SU-DHL-6 (cell line): ENCODE data around the gene LGR4.

Experiments
- H2AFZ ChIP-seq: fragments of 200-600 bp; sonication (generic); 2 replicates; pipeline ENCODE4 v1.6.1; 2014; ENCODE audit warnings: low read depth, mild to moderate bottlenecking, moderate library complexity, mixed read lengths, antibody characterized with exemption, low read length; ENCODE audit not compliant: severe bottlenecking
- H3F3A ChIP-seq: fragments of 200-600 bp; shearing (Covaris generic); 2 replicates; pipeline ENCODE4 v1.6.0; 2016; ENCODE audit warnings: antibody characterized with exemption, mild to moderate bottlenecking; ENCODE audit not compliant: insufficient read depth
- H3K27ac ChIP-seq: fragments of 200-600 bp; sonication (generic); 2 replicates; pipeline ENCODE4 v1.5.1; 2016; ENCODE audit warnings: low read depth, mild to moderate bottlenecking, low read length, moderate library complexity, mixed read lengths
- H3K27me3 ChIP-seq: fragments of 200-600 bp; sonication (generic), shearing (Covaris generic); 2 replicates; pipeline ENCODE4 v1.6.0; 2014; ENCODE audit warnings: mild to moderate bottlenecking, low read length
- H3K36me3 ChIP-seq: fragments of 200-600 bp; sonication (generic); 2 replicates; pipeline ENCODE4 v1.6.1; 2014; ENCODE audit warnings: mild to moderate bottlenecking, low read length, mixed read lengths
- H3K4me2 ChIP-seq: fragments of 300-600, 200-600 bp; shearing (Covaris generic), sonication (generic); 2 replicates; pipeline ENCODE4 v1.6.0; 2014; ENCODE audit warnings: low read length, low read depth, mild to moderate bottlenecking; ENCODE audit not compliant: poor library complexity, severe bottlenecking
- H3K4me3 ChIP-seq: fragments of 200-600 bp; sonication (generic); 2 replicates; pipeline ENCODE4 v1.5.1; 2014; ENCODE audit warnings: antibody characterized with exemption, low read length, mild to moderate bottlenecking, mixed read lengths; ENCODE audit not compliant: insufficient read depth, poor library complexity, severe bottlenecking
- H3K79me2 ChIP-seq: fragments of 200-600 bp; sonication (generic); 2 replicates; pipeline ENCODE4 v1.6.1; 2014; ENCODE audit warnings: mild to moderate bottlenecking, low read length, moderate library complexity; ENCODE audit not compliant: insufficient read depth
- H3K9ac ChIP-seq: fragments of 200-600 bp; sonication (generic); 2 replicates; pipeline ENCODE4 v1.7.0; 2014; ENCODE audit warnings: mild to moderate bottlenecking, low read length
- H3K9me2 ChIP-seq: fragments of 200-600 bp; sonication (generic); replicated peaks from 2 replicates; pipeline ENCODE4 v1.6.1; 2014; ENCODE audit warnings: low read length; ENCODE audit not compliant: insufficient read depth
- H3K9me3 ChIP-seq: fragments of 200-600 bp; sonication (generic); 2 replicates; pipeline ENCODE4 v1.6.1; 2014; ENCODE audit warnings: low read length, mixed read lengths; ENCODE audit not compliant: insufficient read depth
- H4K20me1 ChIP-seq: fragments of 200-600 bp; sonication (generic); 2 replicates; pipeline ENCODE4 v1.6.1; 2014; ENCODE audit warnings: low read depth, mild to moderate bottlenecking, antibody characterized with exemption, low read length, moderate library complexity, mixed read lengths
- CTCF ChIP-seq: fragments of 200-600 bp; sonication (generic); IDR thresholded peaks from one replicate; pipeline ENCODE4 v1.5.1; 2017; ENCODE audit warnings: antibody characterized with exemption, mild to moderate bottlenecking, low read length, moderate library complexity; ENCODE audit not compliant: insufficient read depth, poor library complexity, severe bottlenecking
- EZH2phosphoT487 ChIP-seq: fragments of 200-600 bp; sonication (generic), shearing (Covaris generic); conservative IDR thresholded peaks from 2 replicates; pipeline ENCODE4 v1.6.1; 2018; ENCODE audit warnings: mild to moderate bottlenecking, antibody characterized with exemption, low read length, moderate library complexity, mixed read lengths

The LGR4 gene

GRCh38 chr11:27487706-27488105 is 15.1 kb upstream of the LGR4 start:
- no peak overlapping the region for H3K27ac ChIP-seq
- H4K20me1 ChIP-seq, result no peaks in the 10 kb centered on the region
- H3K79me2 ChIP-seq, result no peaks in the 10 kb centered on the region
- H3K4me3 ChIP-seq, result no peak overlapping the region
- no peaks in the 10 kb centered on the region for H3K27me3 ChIP-seq
- H3K36me3 ChIP-seq, result no peaks in the 10 kb centered on the region
- no peak overlapping the region for H3K4me2 ChIP-seq
- H3F3A ChIP-seq, result no peaks in the 10 kb centered on the region
- H2AFZ ChIP-seq, result no peak overlapping the region
- no peaks in the 10 kb centered on the region for H3K9me2 ChIP-seq
- H3K9me3 ChIP-seq, result no peaks in the 10 kb centered on the region
- TF ChIP-seq CTCF, result no peak
- no peak for TF ChIP-seq EZH2phosphoT487
- H3K9ac ChIP-seq, result no peak overlapping the region

DNA sequence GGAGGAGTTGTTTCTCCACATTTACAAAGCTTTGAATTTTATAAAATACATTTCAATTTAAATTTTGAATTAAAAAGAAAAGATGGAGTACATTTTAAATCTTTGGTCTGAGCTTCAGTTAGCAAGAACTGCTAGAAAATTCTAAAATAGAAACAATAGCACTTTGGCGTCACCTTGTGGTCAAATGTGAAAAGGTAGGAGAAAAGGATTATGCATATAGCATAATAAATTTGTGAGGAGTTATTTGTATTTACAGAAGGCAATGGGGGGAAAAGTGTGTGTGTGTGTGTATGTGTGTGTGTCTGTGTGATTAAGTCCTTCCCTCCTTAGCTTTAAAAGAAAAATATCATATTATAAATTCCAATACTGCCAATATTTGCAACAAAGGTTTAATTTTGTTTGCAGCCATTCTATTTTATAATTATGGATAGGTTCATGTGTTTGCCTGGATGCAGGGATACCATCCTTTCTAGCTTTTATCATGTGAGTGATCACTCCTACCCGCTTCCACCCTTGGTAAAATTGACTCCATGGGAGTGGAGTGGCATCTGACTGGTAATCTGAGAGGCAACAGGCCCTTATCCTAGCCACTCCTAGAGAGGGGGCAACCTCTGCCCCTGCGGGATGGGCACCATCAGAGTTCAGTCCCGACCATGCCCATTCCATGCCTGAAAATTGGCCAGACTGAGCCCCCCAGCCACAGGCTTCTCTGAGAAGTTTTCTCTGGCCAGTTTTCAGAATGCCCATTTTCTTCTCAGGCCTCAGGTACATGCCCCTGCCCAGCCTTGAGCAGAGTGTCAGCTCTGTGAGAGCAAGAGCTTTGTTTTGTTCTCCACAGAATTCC is 13.6 kb upstream of the LGR4 start:
- Histone ChIP-seq H4K20me1 (no peaks in the 10 kb centered on the region), H3K4me2 (no peak overlapping the region), H3K9me3 (no peaks in the 10 kb centered on the region), H3F3A (no peaks in the 10 kb centered on the region), H3K27ac (no peak overlapping the region), H3K36me3 (no peaks in the 10 kb centered on the region), H3K9me2 (no peaks in the 10 kb centered on the region), H3K79me2 (no peaks in the 10 kb centered on the region), H3K27me3 (no peaks in the 10 kb centered on the region), H2AFZ (no peak overlapping the region), H3K4me3 (no peak overlapping the region), H3K9ac (no peak overlapping the region)
- TF ChIP-seq CTCF, result peak; percentile 67
- no peak for TF ChIP-seq EZH2phosphoT487

GRCh38 chr11:27482793-27483192 is 10.2 kb upstream of the LGR4 start:
- Histone ChIP-seq H3K27me3 (no peaks in the 10 kb centered on the region), H4K20me1 (no peaks in the 10 kb centered on the region), H3K79me2 (no peaks in the 10 kb centered on the region), H3K27ac (no peak overlapping the region), H3K9me2 (no peaks in the 10 kb centered on the region), H3K9me3 (no peaks in the 10 kb centered on the region), H3K9ac (no peak overlapping the region), H3F3A (no peaks in the 10 kb centered on the region), H3K4me2 (no peak overlapping the region), H3K36me3 (no peaks in the 10 kb centered on the region), H3K4me3 (no peak overlapping the region), H2AFZ (no peak overlapping the region)
- no peak for TF ChIP-seq EZH2phosphoT487

DNA sequence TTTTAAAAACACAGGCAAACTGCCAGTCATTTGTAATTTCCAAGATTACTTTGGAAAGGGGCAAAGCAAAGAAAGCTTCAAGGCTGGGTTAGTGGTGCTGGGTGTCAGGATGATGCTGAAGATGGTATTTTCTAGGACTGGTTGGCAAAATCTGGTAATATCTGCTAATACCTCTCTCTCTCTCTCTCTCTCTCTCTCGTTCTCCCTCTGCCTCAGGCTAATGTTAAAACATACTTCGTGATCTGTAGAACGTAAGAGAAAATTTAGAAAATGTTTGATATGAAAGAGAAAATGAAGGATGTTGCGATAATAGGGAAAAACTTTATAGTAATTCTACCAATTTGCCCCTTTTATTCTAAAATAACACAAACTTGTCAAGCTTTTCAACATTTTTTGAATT is 9.4 kb upstream of the LGR4 start:
- TF ChIP-seq CTCF, result no peak
- no peak for TF ChIP-seq EZH2phosphoT487

More for the DNA sequence above, 9.4 kb upstream of the LGR4 start:
- H3K79me2 ChIP-seq, result no peaks in the 10 kb centered on the region
- no peaks in the 10 kb centered on the region for H3K27me3 ChIP-seq
- H3K27ac ChIP-seq, result no peak overlapping the region
- no peaks in the 10 kb centered on the region for H3K36me3 ChIP-seq
- no peak overlapping the region for H2AFZ ChIP-seq
- H3F3A ChIP-seq, result no peaks in the 10 kb centered on the region
- H3K9me2 ChIP-seq, result no peaks in the 10 kb centered on the region
- H3K9me3 ChIP-seq, result no peaks in the 10 kb centered on the region
- no peaks in the 10 kb centered on the region for H4K20me1 ChIP-seq
- no peak overlapping the region for H3K4me3 ChIP-seq
- no peak overlapping the region for H3K4me2 ChIP-seq
- H3K9ac ChIP-seq, result no peak overlapping the region
